Right forelimb (tissue), 1 donor: Measurements from ENCODE around the gene GDPD5.
A peak's percentile ranks its signal among the peaks of the same experiment; 100 is the strongest.

Experiments
- DNase-seq: peaks from one replicate; pipeline ENCODE4 v3.0.0-alpha.2; 2018

GDPD5 gene

DNA sequence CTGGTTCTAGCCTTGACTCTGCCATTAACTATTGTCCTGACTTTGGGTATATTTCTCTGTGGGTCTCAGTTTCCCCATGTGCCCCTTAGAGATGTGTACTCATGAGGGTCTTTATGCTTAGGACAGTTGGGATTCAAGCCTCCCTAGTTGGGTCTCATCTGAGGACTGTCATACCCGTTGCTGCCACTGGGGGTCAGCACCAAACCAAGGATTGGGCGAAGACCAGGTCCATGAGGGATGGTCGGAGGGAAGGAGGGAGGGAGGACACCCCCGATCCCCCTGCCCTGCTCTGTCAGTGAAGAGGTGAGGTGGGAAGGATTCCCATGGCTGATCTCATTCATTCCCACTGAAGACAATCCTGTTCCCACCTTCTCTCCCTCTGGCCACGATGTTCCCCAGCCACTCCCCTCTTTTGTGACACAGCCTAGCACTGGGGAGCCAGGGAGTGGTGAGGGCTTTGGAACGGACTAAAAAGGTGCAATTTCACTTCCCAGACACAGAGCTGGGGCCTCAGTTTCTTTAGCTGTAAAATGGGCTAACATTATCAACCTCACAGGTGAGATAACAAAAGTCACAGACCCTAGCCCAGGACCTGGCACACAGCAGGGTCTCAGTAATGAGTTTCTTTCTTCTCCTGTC, 80.3 kb downstream of the GDPD5 start:
- peak; percentile 87 for DNase-seq

DNA sequence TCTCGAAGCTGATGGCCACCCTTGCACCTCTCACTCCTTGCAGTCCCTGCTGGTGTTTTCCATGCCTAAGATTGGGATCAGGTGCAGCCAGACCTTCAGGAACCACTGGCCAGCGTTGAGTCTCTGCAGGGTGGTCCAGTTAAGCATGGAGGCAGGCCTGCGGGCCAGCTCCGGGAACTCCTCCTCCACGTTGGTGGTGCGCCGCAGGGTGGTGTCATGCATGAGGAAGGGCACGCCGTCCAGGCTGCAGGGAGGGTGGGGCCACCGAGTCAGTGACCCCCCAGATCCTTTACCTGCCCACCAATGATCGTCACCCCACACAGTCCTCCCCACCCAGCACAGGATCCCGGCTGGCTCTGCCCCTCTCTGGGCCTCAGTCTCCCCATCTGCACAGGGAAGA, 82.7 kb downstream of the GDPD5 start:
- DNase-seq: no peak

DNA sequence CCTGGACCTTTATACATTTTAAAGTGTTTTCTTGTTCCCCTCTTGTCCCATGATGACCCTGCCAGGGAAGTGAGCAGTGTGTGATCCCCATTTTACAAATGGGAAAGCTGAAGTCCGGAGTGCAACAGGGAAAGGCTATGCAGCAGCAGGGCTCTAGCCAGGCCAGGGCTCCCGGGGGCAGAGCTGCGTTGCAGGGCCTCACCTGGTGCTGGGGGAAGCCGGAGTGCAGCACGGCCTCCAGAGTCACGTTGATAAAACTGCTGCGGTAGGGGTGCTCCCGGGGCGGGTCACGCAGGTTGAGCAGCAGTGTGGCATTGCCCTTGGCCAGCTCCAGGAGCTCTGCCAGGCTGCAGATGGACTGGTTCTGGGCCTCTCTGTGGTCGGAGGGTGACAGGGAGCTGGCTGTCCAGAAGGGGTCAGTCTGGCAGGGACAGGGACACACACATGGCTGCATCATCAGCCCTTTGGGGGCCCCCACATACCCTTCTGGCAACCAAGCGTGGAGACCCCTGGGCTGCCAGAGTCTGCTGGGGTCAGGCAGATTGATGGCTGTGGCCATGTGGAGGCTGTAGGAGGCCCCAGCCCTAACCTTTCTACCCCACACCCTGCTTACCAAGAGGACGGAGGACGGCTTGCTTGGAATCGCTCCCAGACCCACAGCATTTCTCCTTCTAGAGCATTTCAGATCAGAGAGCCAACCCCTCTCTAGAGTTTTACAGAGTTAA, 83.4 kb downstream of the GDPD5 start:
- DNase-seq: no peak

- no peak for DNase-seq
These were observed 84.0 kb downstream of the GDPD5 start for GRCh38 chr11:75441804-75442132.

GRCh38 chr11:75440960-75441803, 84.6 kb downstream of the GDPD5 start:
- DNase-seq: no peak

GRCh38 chr11:75439495-75440120, 86.1 kb downstream of the GDPD5 start:
- DNase-seq: no peak

DNA sequence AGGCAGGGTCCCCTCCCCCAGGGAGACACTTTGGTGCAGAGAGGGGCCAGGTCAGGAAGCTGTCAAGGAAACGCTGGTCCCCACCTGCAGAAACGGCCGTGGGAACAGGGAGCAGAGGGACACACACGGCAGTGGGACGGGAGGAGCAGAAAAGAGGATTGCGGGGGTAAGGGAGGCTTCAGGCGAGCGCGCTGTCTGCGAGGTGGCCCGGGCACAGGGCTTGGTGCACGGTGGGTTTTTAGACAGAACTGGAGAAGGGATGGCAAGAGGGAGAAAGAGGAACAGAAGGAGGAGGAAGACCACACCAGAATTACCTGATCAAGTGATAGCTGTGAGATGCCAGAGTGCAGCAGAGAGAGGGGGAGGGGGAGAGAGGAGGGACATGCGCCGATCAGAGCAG, 86.7 kb downstream of the GDPD5 start:
- no peak for DNase-seq

GRCh38 chr11:75437966-75438659, 87.6 kb downstream of the GDPD5 start:
- no peak for DNase-seq

DNA sequence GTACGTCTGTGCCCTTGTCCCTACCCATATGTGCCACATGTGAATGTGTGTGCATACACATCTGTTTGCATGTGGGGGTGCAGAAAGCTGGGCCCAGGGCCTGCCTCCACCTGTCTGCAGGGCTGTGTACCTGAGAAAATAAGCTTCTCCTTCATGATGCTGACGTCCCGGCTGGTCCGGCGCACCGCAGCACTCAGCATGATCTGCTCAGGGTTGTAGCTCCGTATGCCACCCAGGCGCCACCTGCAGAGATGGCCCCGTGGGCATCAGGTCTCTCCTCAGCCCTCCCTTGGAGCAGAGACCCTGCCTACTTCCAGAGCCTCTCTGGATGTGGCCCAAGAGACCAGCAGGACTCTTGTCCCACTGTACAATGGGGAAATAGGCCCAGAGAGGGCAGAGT, 88.9 kb downstream of the GDPD5 start:
- no peak for DNase-seq

GRCh38 chr11:75435571-75435925, 90.2 kb downstream of the GDPD5 start:
- no peak for DNase-seq

DNA sequence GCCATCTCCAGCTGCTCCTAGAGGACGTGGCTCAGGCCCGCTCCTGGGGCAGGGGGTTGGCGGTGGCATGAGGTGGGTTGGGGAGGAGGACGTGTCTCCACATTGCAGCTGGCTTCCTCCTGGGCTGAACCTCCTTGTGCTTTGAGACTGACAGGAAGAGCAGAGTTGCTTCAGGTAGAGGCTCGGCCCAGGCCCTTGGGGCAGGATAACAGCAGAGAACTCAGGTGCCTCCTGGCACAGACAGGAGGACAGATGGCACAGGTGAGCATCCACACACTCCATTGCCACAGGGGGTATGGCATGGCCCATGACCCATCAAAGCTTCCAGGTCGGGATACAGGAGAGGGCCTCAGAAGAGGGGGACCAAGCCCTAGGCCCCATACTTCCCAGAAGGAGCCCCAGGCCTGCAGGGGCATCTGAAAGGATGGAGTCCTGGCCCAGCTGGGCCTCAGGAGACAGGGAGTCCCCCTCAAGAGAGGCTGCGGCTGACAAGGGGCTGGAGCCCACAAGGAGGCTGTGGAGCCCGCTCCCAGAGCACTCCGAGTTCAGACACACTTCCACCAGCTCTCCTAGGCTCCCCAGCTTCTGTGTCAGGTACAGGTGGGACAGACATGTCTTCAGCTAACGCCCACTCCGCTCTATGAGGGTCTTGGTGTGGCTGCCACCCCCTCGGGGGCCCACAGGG, 90.7 kb downstream of the GDPD5 start:
- no peak for DNase-seq

GRCh38 chr11:75434051-75434450, 91.7 kb downstream of the GDPD5 start:
- no peak for DNase-seq

DNA sequence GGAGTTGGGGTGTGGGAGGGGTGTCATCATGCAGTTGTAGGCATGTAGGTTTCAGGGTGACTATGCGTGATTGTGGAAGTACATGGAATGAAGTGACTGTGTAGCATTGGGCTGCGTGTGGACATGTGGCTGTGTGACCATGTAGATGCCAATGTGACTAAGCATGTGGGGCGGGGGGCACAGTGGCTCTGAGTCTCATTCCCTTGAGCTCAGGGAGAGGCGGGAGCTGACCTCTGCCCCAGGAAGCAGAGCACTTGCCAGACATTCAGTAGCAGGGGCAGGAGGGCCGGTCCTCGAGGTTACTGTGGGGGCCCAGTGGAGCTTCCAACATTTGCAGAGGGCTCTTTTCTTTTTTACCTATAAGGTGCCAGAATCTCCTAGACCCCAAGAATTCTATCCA, 92.3 kb downstream of the GDPD5 start:
- DNase-seq: no peak

DNA sequence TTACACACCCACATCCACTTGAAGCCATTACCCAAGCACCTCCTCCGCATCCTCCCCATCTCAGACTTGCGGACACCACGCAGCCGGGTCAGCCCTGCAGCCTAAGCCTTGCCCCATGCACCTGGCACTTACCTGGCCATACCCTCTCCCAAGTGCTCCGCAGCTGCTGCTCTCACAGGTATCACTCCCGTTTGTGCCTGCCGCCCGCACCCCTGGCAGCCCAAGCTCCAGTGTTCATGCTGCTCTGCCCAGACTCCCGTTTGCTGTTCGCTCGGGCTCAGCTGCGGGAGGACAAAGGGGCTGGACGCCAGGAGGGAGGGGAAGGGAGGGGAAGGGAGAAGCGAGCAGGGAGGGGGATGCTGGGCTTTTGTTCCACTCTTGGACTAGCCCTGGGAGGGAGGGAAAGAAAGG, 92.8 kb downstream of the GDPD5 start, which contains the start of gene KLHL35:
KLHL35 (minus strand) TSS at position 293 of the 411 bp plus-strand sequence. CDS start 2,574 bp downstream, outside the sequence.
- no peak for DNase-seq

DNA sequence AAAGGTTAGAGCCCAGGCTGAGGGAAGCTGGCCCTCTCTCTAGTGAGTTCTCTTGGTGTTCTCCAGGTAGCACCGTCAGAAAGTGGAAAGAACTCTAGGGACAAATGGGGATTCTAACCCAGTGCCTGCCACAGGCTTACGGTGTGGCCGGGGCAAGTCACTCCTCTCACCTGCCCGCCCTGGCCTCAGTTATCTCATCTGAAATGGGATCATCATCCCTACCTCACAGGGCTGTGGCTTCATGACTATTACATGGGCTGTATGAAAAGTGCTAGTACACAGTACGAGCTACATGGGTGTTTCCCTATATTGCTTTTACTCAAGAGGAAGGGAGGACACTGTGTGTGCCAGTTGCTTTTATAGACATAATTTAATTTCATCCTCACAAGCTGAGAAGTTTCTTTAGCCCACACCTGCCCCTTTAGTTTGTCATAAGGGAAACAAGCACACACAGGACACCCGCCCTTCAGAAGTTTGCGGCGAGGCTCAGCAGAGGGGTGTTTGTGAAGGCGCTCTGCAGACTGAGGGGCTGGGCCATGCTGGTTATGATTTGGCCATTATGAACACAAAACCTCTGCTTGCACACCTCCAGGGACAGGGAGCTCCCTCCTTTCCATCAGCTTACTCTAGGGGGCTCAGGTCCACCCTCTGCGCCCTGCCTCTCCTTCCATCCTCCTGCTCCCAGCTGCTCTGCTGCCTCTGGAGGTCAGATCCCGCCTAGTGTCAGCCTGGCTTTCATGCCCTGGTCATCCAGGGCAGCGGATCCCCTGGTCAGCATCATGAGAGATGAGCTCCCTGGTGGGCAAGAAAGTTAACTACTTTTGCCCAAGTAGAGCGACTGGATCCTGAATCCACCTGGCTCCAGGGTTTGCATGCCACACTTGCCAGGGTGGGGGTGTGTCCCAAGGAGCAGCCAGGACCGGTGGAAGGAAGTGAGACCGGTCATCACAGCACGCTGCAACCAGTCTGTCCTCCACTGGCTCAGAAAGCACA, 93.9 kb downstream of the GDPD5 start:
- no peak for DNase-seq

GRCh38 chr11:75430714-75431532, 94.8 kb downstream of the GDPD5 start:
- no peak for DNase-seq

- peak; percentile 81 for DNase-seq
These were observed 95.6 kb downstream of the GDPD5 start for GRCh38 chr11:75429902-75430713.

GRCh38 chr11:75429641-75429901, 96.2 kb downstream of the GDPD5 start:
- DNase-seq: no peak

DNA sequence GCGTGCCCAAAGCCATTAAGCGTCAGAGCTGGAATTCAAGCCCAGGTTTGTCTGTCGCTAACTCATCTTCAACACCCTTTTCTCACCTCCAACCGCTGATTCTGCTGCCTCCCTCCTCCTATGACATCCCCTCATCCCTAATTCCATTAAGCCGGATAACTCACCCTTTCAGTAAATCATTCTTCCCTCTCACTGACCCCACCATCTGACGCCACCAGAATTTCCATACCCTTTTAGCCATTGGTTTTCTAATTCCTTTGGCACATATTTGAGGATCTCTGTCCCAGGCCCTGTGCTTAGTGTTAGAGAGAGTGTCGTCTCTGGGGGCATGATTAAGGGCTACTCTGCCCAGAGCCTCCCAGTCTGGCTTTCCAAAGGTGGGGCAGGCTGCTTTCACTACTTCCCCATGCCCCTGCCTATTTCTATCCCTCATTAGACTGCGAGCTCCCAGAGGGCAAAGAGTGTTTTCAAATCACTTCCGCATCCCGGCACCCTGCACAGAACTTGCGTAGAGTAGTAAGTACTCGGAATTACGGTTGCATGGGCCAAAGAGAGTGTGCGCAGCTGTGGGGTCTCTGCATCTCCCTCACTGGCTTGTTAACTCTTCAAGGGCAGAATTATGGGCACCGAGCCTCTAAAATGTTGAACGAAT, 96.6 kb downstream of the GDPD5 start:
- no peak for DNase-seq
